ENCODE data around the gene ASCL2.

- TF ChIP-seq POLR2A (IDR thresholded peaks at IDR 0.05) = no peak
- TF ChIP-seq, protein P1, sequence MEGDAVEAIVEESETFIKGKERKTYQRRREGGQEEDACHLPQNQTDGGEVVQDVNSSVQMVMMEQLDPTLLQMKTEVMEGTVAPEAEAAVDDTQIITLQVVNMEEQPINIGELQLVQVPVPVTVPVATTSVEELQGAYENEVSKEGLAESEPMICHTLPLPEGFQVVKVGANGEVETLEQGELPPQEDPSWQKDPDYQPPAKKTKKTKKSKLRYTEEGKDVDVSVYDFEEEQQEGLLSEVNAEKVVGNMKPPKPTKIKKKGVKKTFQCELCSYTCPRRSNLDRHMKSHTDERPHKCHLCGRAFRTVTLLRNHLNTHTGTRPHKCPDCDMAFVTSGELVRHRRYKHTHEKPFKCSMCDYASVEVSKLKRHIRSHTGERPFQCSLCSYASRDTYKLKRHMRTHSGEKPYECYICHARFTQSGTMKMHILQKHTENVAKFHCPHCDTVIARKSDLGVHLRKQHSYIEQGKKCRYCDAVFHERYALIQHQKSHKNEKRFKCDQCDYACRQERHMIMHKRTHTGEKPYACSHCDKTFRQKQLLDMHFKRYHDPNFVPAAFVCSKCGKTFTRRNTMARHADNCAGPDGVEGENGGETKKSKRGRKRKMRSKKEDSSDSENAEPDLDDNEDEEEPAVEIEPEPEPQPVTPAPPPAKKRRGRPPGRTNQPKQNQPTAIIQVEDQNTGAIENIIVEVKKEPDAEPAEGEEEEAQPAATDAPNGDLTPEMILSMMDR (IDR thresholded peaks at IDR 0.05) = no peak
Observed at GRCh38 chr11:2270322-2271076, at the start of gene ASCL2.
